ENCODE data around the gene AKR1B1.

The AKR1B1 gene

DNA sequence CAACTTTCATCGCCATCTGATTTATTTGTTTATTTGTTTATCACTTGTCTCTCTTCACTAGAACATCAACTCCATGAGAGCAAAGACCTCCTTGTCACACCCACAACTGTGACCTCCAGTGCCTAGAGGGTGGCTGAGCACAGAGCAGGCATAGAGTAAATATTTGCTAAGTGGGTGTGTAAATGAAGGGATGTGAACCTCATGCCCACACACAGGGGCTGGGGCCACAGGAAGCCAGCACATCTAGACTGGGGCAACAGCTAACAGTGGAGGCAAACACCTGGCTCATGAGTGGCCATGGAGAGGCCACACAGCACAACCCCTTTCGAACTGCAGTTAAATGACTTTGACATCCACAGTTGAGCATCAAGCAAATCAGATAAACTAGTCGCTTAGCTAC is 39.8 kb downstream of the AKR1B1 start:
- H3K36me3 Mint-ChIP-seq (ENCODE audit: insufficient read depth), result no peaks in the 10 kb centered on the region
- peaks cover 0 to 4% of the 10 kb centered on the region in 2 donors for H3K4me1 Mint-ChIP-seq (ENCODE audit: low read depth in 2 of 2)
- H3K9me3 Mint-ChIP-seq, result no peaks in the 10 kb centered on the region
- H3K27ac Mint-ChIP-seq, result no peak overlapping the region
- no peak overlapping the region for H3K4me3 Mint-ChIP-seq
- ATAC-seq (replicated peaks), result no peak
- peaks cover 19 to 46% of the 10 kb centered on the region in 2 donors for H3K27me3 Mint-ChIP-seq
- DNase-seq, result no peak

DNA sequence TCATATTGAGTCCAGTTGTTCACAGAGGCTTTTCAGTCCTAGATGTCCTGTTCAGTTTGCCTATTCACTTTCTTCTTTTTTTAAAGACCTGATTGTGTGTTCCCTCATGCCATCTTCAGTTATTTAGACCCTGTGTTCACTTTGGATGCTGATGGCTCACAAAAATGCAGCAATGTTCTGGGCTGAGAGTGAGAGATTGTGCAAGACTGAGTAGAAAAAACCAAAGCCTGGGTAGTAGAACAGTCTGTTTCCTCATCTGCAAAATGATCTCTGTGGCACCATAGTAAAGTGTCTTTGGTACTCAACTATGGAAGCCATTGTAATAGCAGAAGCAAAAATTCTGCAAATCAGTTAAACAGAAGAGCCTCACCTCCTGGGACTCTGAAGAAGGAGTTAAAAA is 43.2 kb downstream of the AKR1B1 start:
- H3K4me3 Mint-ChIP-seq, result no peak overlapping the region

DNA sequence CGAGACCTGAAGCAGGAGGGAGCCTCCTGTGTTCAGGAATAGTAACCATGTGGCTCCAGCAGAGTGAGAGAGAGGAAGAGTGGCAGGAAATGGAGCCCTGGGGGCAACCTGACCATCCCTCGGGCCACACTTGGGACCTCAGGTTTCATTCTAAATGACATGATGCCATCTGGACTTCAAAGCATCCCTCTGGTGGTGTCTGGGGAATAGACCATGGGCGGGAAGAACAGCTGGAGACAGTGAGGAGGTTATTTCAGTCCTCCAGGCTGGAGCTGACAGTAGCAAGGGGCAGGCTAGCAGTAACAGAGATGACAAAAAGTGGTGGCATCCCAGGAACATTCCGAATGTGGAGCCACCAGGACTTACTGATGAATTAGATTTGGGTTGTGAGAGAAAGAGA is 44.8 kb downstream of the AKR1B1 start:
- ATAC-seq (replicated peaks) (no peak), DNase-seq (no peak)
- Mint-ChIP-seq H3K4me3 (no peak overlapping the region), H3K4me1 (ENCODE audit: low read depth in 2 of 2) (no peaks in the 10 kb centered on the region), H3K27ac (no peak overlapping the region), H3K9me3 (no peaks in the 10 kb centered on the region), H3K27me3 (peaks cover 22 to 47% of the 10 kb centered on the region in 2 donors), H3K36me3 (ENCODE audit: insufficient read depth) (no peaks in the 10 kb centered on the region)

More for the DNA sequence above, 43.2 kb downstream of the AKR1B1 start:
- Mint-ChIP-seq H3K9me3 (no peaks in the 10 kb centered on the region), H3K27me3 (peaks cover 33 to 55% of the 10 kb centered on the region in 2 donors), H3K36me3 (ENCODE audit: insufficient read depth) (no peaks in the 10 kb centered on the region), H3K4me1 (ENCODE audit: low read depth in 2 of 2) (peaks cover 0 to 4% of the 10 kb centered on the region in 2 donors), H3K27ac (no peak overlapping the region)
- DNase-seq (no peak), ATAC-seq (replicated peaks) (no peak)

DNA sequence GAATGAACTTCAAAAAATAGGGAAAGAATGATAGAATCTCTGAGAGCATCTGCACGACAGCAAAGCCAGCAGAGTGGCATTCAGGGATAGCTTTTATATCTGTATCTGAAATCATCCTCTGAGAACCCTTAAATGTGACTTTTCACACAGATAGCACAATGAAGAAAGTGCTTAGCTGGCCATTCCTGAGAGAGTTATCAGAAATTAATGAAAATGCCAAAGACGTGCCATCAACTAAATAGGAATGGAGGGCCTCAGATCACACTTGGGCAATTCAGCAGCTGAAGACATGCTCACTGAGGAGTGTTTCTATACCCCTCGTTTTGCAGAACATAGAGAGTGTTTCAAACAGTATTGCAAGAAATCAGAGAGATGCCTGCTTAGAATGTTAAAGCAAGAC is 51.6 kb downstream of the AKR1B1 start:
- no peak overlapping the region for H3K27ac Mint-ChIP-seq
- no peaks in the 10 kb centered on the region for H3K4me1 Mint-ChIP-seq (ENCODE audit: low read depth in 2 of 2)
- H3K9me3 Mint-ChIP-seq, result peaks cover 0 to 2% of the 10 kb centered on the region in 2 donors
- no peak for DNase-seq
- no peak overlapping the region for H3K4me3 Mint-ChIP-seq
- H3K36me3 Mint-ChIP-seq (ENCODE audit: insufficient read depth), result no peaks in the 10 kb centered on the region
- H3K27me3 Mint-ChIP-seq, result peaks cover 32 to 61% of the 10 kb centered on the region in 2 donors
- ATAC-seq (replicated peaks), result no peak

DNA sequence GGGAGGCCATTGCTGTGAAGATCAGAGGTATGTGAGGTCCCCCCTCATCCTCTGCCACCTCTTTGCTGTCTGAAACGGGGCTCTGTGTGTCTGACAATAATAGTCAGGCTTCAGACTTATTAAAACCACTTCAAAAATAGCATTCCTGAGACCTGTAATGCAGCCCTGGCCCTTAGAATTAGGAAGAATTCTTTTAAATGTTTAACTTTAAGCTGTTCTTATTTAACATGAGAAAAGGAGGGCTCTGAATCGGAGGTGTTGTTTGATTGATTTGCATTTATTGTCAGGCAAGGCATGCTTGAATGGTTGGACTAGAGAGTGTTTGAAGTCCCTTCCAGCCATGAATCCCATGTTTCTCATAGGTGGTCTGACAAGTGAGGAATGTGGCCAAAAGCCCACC is 52.5 kb downstream of the AKR1B1 start:
- no peaks in the 10 kb centered on the region for H3K4me1 Mint-ChIP-seq (ENCODE audit: low read depth in 2 of 2)

DNA sequence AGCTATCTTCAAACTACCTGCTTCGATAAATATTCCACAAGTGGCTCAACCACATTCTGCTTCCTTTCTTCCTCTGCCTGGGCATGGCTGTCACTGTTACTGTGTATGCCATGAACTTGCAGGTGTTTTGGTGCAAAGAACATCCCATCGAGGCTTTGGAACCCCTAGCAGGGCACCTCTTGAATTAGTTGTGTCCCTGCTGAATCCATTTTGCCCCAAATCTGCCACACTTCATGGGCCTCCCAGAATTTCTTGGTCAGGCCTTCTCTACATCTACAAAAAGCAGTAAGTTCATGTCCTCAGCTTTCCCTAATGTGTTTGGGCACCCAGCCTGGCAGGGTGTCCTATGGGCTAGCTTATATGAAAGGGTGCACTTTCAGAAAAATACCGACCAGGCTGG is 53.6 kb downstream of the AKR1B1 start:
- ATAC-seq (replicated peaks), result no peak
- H3K4me3 Mint-ChIP-seq, result no peak overlapping the region
- H3K27ac Mint-ChIP-seq, result no peak overlapping the region
- H3K9me3 Mint-ChIP-seq, result peaks cover 0 to 2% of the 10 kb centered on the region in 2 donors
- DNase-seq, result no peak
- no peaks in the 10 kb centered on the region for H3K4me1 Mint-ChIP-seq (ENCODE audit: low read depth in 2 of 2)
- H3K36me3 Mint-ChIP-seq (ENCODE audit: insufficient read depth), result no peaks in the 10 kb centered on the region
- peaks cover 38 to 54% of the 10 kb centered on the region in 2 donors for H3K27me3 Mint-ChIP-seq

More for the DNA sequence above, 52.5 kb downstream of the AKR1B1 start:
- no peak for ATAC-seq (replicated peaks)
- peaks cover 0 to 2% of the 10 kb centered on the region in 2 donors for H3K9me3 Mint-ChIP-seq
- peaks cover 35 to 62% of the 10 kb centered on the region in 2 donors for H3K27me3 Mint-ChIP-seq
- no peaks in the 10 kb centered on the region for H3K36me3 Mint-ChIP-seq (ENCODE audit: insufficient read depth)
- no peak for DNase-seq
- H3K4me3 Mint-ChIP-seq, result no peak overlapping the region
- no peak overlapping the region for H3K27ac Mint-ChIP-seq

DNA sequence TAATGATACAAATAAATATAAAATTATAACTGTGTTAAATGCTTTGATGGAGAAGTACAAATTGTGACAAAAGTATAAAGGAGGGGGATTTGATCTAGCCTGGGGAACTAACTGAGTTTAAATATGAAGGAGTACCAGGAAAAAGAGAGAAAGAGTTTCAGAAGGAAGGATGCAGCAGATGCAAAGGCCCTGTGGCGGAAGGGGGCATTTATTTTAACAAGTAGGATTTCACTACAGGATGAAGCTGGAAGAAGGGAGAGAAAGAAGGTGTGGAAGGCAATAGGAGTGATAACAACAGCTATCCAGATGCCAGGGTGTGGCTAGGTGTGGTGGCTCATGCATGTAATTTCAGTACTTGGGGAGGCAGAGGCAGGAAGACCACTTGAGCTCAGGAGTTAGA is 55.8 kb downstream of the AKR1B1 start:
- Mint-ChIP-seq H3K4me3 (no peak overlapping the region), H3K27me3 (peaks cover 49 to 58% of the 10 kb centered on the region in 2 donors), H3K4me1 (ENCODE audit: low read depth in 2 of 2) (no peaks in the 10 kb centered on the region), H3K36me3 (ENCODE audit: insufficient read depth) (no peaks in the 10 kb centered on the region), H3K9me3 (peaks cover 0 to 2% of the 10 kb centered on the region in 2 donors), H3K27ac (no peak overlapping the region)
- DNase-seq, result no peak
- ATAC-seq (replicated peaks), result no peak

DNA sequence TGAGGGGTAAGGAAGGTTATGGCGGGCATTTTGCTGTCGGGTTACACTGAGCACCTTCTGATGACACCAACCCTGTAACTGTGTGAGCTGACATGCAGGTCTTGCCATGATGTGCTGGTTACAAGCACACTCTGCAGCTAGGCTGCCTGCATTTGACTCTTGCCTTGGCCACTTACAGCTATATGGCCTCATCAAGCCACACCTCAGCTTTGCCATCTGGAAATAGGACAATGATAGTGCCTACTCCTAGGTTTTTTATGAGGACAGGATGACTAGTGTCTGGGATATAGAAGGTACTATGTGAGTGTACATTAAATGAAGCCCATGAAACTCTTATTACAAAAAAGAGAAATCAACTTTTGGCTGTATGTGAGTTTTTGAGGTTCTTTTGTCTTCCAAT is 58.0 kb downstream of the AKR1B1 start:
- DNase-seq (no peak), ATAC-seq (replicated peaks) (no peak)
- H3K36me3 Mint-ChIP-seq (ENCODE audit: insufficient read depth), result no peaks in the 10 kb centered on the region
- H3K4me1 Mint-ChIP-seq (ENCODE audit: low read depth in 2 of 2), result no peaks in the 10 kb centered on the region
- peaks cover 53 to 59% of the 10 kb centered on the region in 2 donors for H3K27me3 Mint-ChIP-seq
- no peak overlapping the region for H3K27ac Mint-ChIP-seq
- no peak overlapping the region for H3K4me3 Mint-ChIP-seq
- peaks cover 0 to 2% of the 10 kb centered on the region in 2 donors for H3K9me3 Mint-ChIP-seq

DNA sequence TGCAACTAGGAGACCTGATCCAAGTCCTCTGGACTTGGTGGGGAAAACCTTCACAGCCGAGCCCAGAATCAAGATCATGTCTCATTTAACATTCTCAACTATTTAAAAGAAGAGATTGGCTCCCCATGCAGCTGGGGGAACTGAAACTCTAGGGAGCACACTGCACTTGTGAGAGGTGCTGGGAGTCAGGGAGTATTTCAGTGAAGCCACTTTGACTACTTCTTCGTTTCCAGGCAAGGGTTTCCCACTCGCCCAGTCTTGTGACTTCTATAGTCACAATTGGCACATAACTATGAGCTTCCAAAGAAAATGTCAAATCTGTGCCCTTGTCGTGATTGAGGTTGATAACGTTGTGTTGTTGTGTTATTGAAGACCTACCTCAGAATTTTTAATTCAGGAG is 62.9 kb downstream of the AKR1B1 start:
- Mint-ChIP-seq H3K9me3 (no peaks in the 10 kb centered on the region), H3K36me3 (ENCODE audit: insufficient read depth) (no peaks in the 10 kb centered on the region), H3K4me3 (no peak overlapping the region), H3K4me1 (ENCODE audit: low read depth in 2 of 2) (no peaks in the 10 kb centered on the region), H3K27me3 (peaks cover 43 to 57% of the 10 kb centered on the region in 2 donors), H3K27ac (no peak overlapping the region)
- ATAC-seq (replicated peaks) (no peak), DNase-seq (no peak)

DNA sequence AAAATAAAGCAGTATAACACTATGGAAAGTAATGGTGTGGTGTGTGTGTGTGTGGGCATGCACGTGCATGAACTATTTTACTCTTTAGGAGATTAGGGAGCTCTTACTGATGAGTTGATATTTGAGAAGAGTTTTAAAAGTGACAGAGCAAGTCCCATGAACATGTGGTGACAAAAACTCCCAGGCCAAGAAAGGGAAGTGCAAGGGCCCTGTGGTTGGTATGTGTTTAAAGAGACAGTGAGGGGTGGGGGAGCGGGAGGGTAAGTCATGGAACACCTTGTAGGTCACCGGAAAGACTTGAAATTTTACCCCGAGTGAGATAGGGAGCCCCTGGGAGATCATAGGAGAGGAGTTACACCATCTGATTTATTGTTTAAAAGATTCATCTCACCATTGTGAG is 63.3 kb downstream of the AKR1B1 start:
- H3K36me3 Mint-ChIP-seq (ENCODE audit: insufficient read depth), result no peaks in the 10 kb centered on the region
- DNase-seq (no peak), ATAC-seq (replicated peaks) (no peak)
- no peak overlapping the region for H3K4me3 Mint-ChIP-seq
- no peaks in the 10 kb centered on the region for H3K4me1 Mint-ChIP-seq (ENCODE audit: low read depth in 2 of 2)
- H3K27me3 Mint-ChIP-seq, result peaks cover 43 to 57% of the 10 kb centered on the region in 2 donors
- no peaks in the 10 kb centered on the region for H3K9me3 Mint-ChIP-seq
- no peak overlapping the region for H3K27ac Mint-ChIP-seq

DNA sequence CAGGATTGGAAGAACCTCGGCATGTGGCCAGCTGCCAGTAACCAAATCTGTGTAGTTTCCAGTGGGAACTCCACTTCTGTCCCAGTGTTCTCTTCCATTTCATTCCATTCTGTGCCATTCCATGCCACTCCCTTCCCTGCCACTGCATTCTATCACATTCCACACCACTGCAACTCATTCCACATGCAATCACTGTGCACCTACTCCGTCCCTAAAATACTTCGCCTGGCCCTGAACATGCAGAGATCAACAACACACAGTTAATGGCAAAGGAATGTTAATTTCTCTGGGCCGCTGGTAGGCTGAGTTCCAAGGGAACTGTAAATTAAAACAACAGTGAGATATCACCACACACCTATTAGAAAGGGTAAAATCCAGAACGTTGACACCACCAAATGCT is 64.8 kb downstream of the AKR1B1 start:
- Mint-ChIP-seq H3K27ac (no peak overlapping the region), H3K4me1 (ENCODE audit: low read depth in 2 of 2) (no peaks in the 10 kb centered on the region)

More for the DNA sequence above, 64.8 kb downstream of the AKR1B1 start:
- ATAC-seq (replicated peaks) (no peak), DNase-seq (no peak)
- Mint-ChIP-seq H3K27me3 (peaks cover 33 to 48% of the 10 kb centered on the region in 2 donors), H3K36me3 (ENCODE audit: insufficient read depth) (no peaks in the 10 kb centered on the region), H3K4me3 (no peak overlapping the region), H3K9me3 (no peaks in the 10 kb centered on the region)
